Sigmoid colon (tissue), 7 donors: ENCODE results near the gene CCR8. TPM values are rescaled to one million over a fixed set of nuclear protein-coding genes. Genes with fewer than 3 reads are reported as not detected.

Experiments
- DNase-seq: peaks from one replicate; pipeline ENCODE4 v3.0.0-alpha.2; 2019
- H3K27ac ChIP-seq, 4 donors: fragments of 200-600 bp; sonication (generic); one replicate each; pipeline ENCODE4 v1.5.1; 2016 to 2019; ENCODE audit warnings: mild to moderate bottlenecking in 1 of 4
- H3K27me3 ChIP-seq, 3 donors: fragments of 200-600 bp; sonication (generic); one replicate each; pipeline ENCODE4 v1.5.1; 2019; ENCODE audit warnings: mild to moderate bottlenecking in 1 of 3
- H3K36me3 ChIP-seq, 4 donors: fragments of 200-600 bp; sonication (generic); one replicate each; pipeline ENCODE4 v1.5.1; 2016 to 2019
- H3K4me1 ChIP-seq, 4 donors: fragments of 200-600 bp; sonication (generic); one replicate each; pipeline ENCODE4 v1.5.1; 2017 to 2019
- H3K4me3 ChIP-seq, 4 donors: fragments of 200-600 bp; sonication (generic); one replicate each; pipeline ENCODE4 v1.5.1; 2017 to 2019; ENCODE audit warnings: mild to moderate bottlenecking in 2 of 4, moderate library complexity in 1 of 4
- H3K9me3 ChIP-seq, 4 donors: fragments of 200-600 bp in 3 of 4; sonication (generic) in 3 of 4; one replicate each; pipeline versions ENCODE4 v1.5.1 to v1.6.1; 2013 to 2019
- CTCF ChIP-seq, 4 experiments: fragments of 450-650 bp in 3 of 4; fragments of 200-600 bp in 1 of 4; IDR thresholded peaks; one replicate each; pipeline ENCODE4 v1.5.1; 2016 to 2019; ENCODE audit warnings: antibody characterized with exemption in 4 of 4, mild to moderate bottlenecking in 3 of 4, moderate library complexity in 2 of 4
- EP300 ChIP-seq, 4 donors: sonication (generic); formaldehyde crosslinking; IDR thresholded peaks; one replicate each; pipeline ENCODE4 v1.6.1; 2017; ENCODE audit warnings: antibody characterized with exemption in 4 of 4
- POLR2A ChIP-seq, 2 donors: fragments of 450-650 bp; IDR thresholded peaks; one replicate each; pipeline ENCODE4 v1.6.1; 2016; ENCODE audit warnings: antibody characterized with exemption in 2 of 2, mild to moderate bottlenecking in 2 of 2, moderate library complexity in 2 of 2
- POLR2AphosphoS5 ChIP-seq, 4 donors: sonication (generic); formaldehyde crosslinking; IDR thresholded peaks; one replicate each; pipeline ENCODE4 v1.6.1; 2017; ENCODE audit warnings: antibody characterized with exemption in 4 of 4
- WGBS, 2 donors: extraction: QIAGEN DNeasy Blood & Tissue Kit; methylation state at CpG; one replicate each; pipeline ENCODE4 v1.1.7; 2013; 5-methylcytosine and 5-hydroxymethylcytosine counted together
- intact Hi-C: fragments of 100-400 bp; cut with DNase I; formaldehyde crosslinking; loops from one replicate; pipeline ENCODE4 v1.15.1; 2023
- polyA plus RNA-seq, 3 donors: library from polyadenylated mRNA; stranded (reverse); fragments of 200-250 nt; gene quantifications; one replicate each; pipeline ENCODE4 v1.2.3, GENCODE V29; 2013
- total RNA-seq, 4 donors: library from RNA; depleted of rRNA; stranded (reverse); fragments of >200 nt; gene quantifications; one replicate each; pipeline ENCODE4 v1.1.0, GENCODE V29; 2016
- donor health status: healthy with polysubstance abuse.
- donor health status: Bipolar disorder and iron deficiency.
- donor health status: healthy.

Gene CCR8
- total and polyA plus RNA-seq, 7 donors, result 0.93 TPM; not detected in 6

GRCh38 chr3:39294446-39295183 is 34.9 kb upstream of the CCR8 start:
- TF ChIP-seq POLR2A (IDR thresholded peaks at IDR 0.05) (no peak), EP300 (IDR thresholded peaks at IDR 0.05) (no peak), POLR2AphosphoS5 (IDR thresholded peaks at IDR 0.05) (no peak), CTCF (IDR thresholded peaks at IDR 0.05) (no peak)

GRCh38 chr3:39295184-39295775 is 34.2 kb upstream of the CCR8 start:
- Histone ChIP-seq H3K36me3 (no peaks in the 10 kb centered on the region), H3K4me3 (no peak overlapping the region), H3K27ac (no peak overlapping the region), H3K9me3 (peaks cover 0 to 4% (median 0%) of the 10 kb centered on the region in 4 donors), H3K27me3 (no peaks in the 10 kb centered on the region), H3K4me1 (no peaks in the 10 kb centered on the region)
- TF ChIP-seq POLR2A (IDR thresholded peaks at IDR 0.05), result no peak
- TF ChIP-seq CTCF (IDR thresholded peaks at IDR 0.05), result no peak
- no peak for TF ChIP-seq POLR2AphosphoS5 (IDR thresholded peaks at IDR 0.05)
- TF ChIP-seq EP300 (IDR thresholded peaks at IDR 0.05), result no peak
- no peak for DNase-seq
- WGBS, 2 donors, result 85 to 90% methylated on average over 5 of the region's 5 CpGs
- intact Hi-C loops, result no loop called here

More at GRCh38 chr3:39294446-39295183, 34.9 kb upstream of the CCR8 start:
- intact Hi-C loops, result loop anchor here (5.0 kb wide), 1 partner anchor 87 kb away; no protein-coding TSS in a partner anchor
- Histone ChIP-seq H3K9me3 (peaks cover 0 to 4% (median 0%) of the 10 kb centered on the region in 4 donors), H3K4me1 (no peaks in the 10 kb centered on the region), H3K27me3 (no peaks in the 10 kb centered on the region), H3K36me3 (no peaks in the 10 kb centered on the region), H3K27ac (no peak overlapping the region), H3K4me3 (no peak overlapping the region)
- no peak for DNase-seq
- WGBS, 2 donors, result 71 to 84% methylated on average over 10 of the region's 10 CpGs

GRCh38 chr3:39296197-39297077 is 33.1 kb upstream of the CCR8 start:
- 89 to 94% methylated on average over 4 of the region's 4 CpGs for WGBS, 2 donors

GRCh38 chr3:39299279-39299678 is 30.2 kb upstream of the CCR8 start:
- Histone ChIP-seq H3K27ac (no peak overlapping the region), H3K9me3 (peaks cover 0 to 6% (median 2%) of the 10 kb centered on the region in 4 donors), H3K36me3 (no peaks in the 10 kb centered on the region), H3K4me3 (no peak overlapping the region), H3K4me1 (no peaks in the 10 kb centered on the region), H3K27me3 (no peaks in the 10 kb centered on the region)
- TF ChIP-seq EP300 (IDR thresholded peaks at IDR 0.05) (no peak), POLR2AphosphoS5 (IDR thresholded peaks at IDR 0.05) (no peak), POLR2A (IDR thresholded peaks at IDR 0.05) (no peak), CTCF (IDR thresholded peaks at IDR 0.05) (no peak)
- no peak for DNase-seq
- intact Hi-C loops, result no loop called here

More at GRCh38 chr3:39296197-39297077, 33.1 kb upstream of the CCR8 start:
- no peak for DNase-seq
- Histone ChIP-seq H3K27ac (no peak overlapping the region), H3K36me3 (no peaks in the 10 kb centered on the region), H3K4me3 (no peak overlapping the region), H3K27me3 (no peaks in the 10 kb centered on the region), H3K4me1 (no peaks in the 10 kb centered on the region), H3K9me3 (peaks cover 0 to 4% (median 0%) of the 10 kb centered on the region in 4 donors)
- TF ChIP-seq POLR2A (IDR thresholded peaks at IDR 0.05), result no peak
- TF ChIP-seq POLR2AphosphoS5 (IDR thresholded peaks at IDR 0.05), result no peak
- TF ChIP-seq CTCF (IDR thresholded peaks at IDR 0.05), result no peak
- no peak for TF ChIP-seq EP300 (IDR thresholded peaks at IDR 0.05)
- intact Hi-C loops, result no loop called here
